Calu3 (cell line): ENCODE results near the gene SLC38A1. TPM values are rescaled to one million over a fixed set of nuclear protein-coding genes. Genes with fewer than 3 reads are reported as not detected.

ENCODE experiments used
- BruUV-seq: library from RNA; stranded (reverse); fragments of 400-500 nt; replicated peaks from 2 replicates; lab custom pipeline; 2021; lab: Mats Ljungman, UMichigan
- CTCF ChIA-PET: fragments of 300-600 bp; sonication (Branson Sonifier 250); formaldehyde crosslinking; loops from one replicate; lab custom pipeline; 2022; ENCODE audit warnings: antibody characterized with exemption; lab: Charles Lee
- DNase-seq: peaks from one replicate; pipeline ENCODE4 v3.0.0; 2022
- H3K27ac Mint-ChIP-seq: one replicate; pipeline ENCODE4 v1.8.0; 2022; ENCODE audit warnings: mixed read lengths; ENCODE audit not compliant: unreplicated experiment
- H3K27me3 Mint-ChIP-seq: one replicate; pipeline ENCODE4 v1.8.0; 2022; ENCODE audit warnings: mixed read lengths; ENCODE audit not compliant: unreplicated experiment
- H3K36me3 Mint-ChIP-seq: one replicate; pipeline ENCODE4 v1.8.0; 2022; ENCODE audit warnings: mild to moderate bottlenecking, moderate library complexity, mixed read lengths; ENCODE audit not compliant: insufficient read depth, unreplicated experiment
- H3K4me1 Mint-ChIP-seq: one replicate; pipeline ENCODE4 v1.8.0; 2022; ENCODE audit warnings: mild to moderate bottlenecking, low read depth, mixed read lengths; ENCODE audit not compliant: unreplicated experiment
- H3K4me3 Mint-ChIP-seq: one replicate; pipeline ENCODE4 v1.8.0; 2022; ENCODE audit warnings: mild to moderate bottlenecking, low read depth, moderate library complexity, mixed read lengths; ENCODE audit not compliant: unreplicated experiment
- H3K9me3 Mint-ChIP-seq: one replicate; pipeline ENCODE4 v1.8.0; 2022; ENCODE audit warnings: low read depth, mixed read lengths; ENCODE audit not compliant: unreplicated experiment
- CTCF ChIP-seq: fragments of 200-600 bp; IDR thresholded peaks from one replicate; pipeline ENCODE4 v1.8.0; 2022; ENCODE audit warnings: antibody characterized with exemption; ENCODE audit not compliant: unreplicated experiment
- intact Hi-C: fragments of 100-400 bp; cut with micrococcal nuclease; formaldehyde crosslinking; loops from one replicate; pipeline ENCODE4 v1.10.0; 2022; ENCODE audit not compliant: unreplicated experiment
- total RNA-seq: library from RNA; stranded (reverse); gene quantifications from 2 replicates; pipeline ENCODE4 v1.2.3, GENCODE V29; 2022

The SLC38A1 gene
- total RNA-seq, 1 experiment from 2014 or later = 132 TPM

- intact Hi-C loops = no loop called here
- Mint-ChIP-seq H3K27ac (no peak overlapping the region), H3K36me3 (peaks cover 46% of the 10 kb centered on the region), H3K27me3 (no peaks in the 10 kb centered on the region), H3K4me3 (no peak overlapping the region), H3K4me1 (peaks cover 51% of the 10 kb centered on the region), H3K9me3 (no peaks in the 10 kb centered on the region)
- no peak for TF ChIP-seq CTCF
- no TSS peak for BruUV-seq
- DNase-seq = no peak
- CTCF ChIA-PET = no interaction called here
Measured at GRCh38 chr12:46223047-46223446, 45.8 kb downstream of the SLC38A1 start.

GRCh38 chr12:46222636-46223035 is 46.2 kb downstream of the SLC38A1 start:
- intact Hi-C loops = no loop called here
- Mint-ChIP-seq H3K4me3 (no peak overlapping the region), H3K4me1 (peaks cover 51% of the 10 kb centered on the region), H3K9me3 (no peaks in the 10 kb centered on the region), H3K27ac (peak overlapping the region; percentile 71), H3K36me3 (peaks cover 46% of the 10 kb centered on the region), H3K27me3 (no peaks in the 10 kb centered on the region)
- no peak for TF ChIP-seq CTCF
- BruUV-seq = no TSS peak
- CTCF ChIA-PET = no interaction called here
- no peak for DNase-seq

- peak overlapping the region; percentile 71 for H3K27ac Mint-ChIP-seq
- CTCF ChIA-PET = no interaction called here
- intact Hi-C loops = no loop called here
- no TSS peak for BruUV-seq
- DNase-seq = no peak
- TF ChIP-seq CTCF = no peak
- H3K4me3 Mint-ChIP-seq = no peak overlapping the region
- no peaks in the 10 kb centered on the region for H3K27me3 Mint-ChIP-seq
- H3K9me3 Mint-ChIP-seq = no peaks in the 10 kb centered on the region
- peaks cover 52% of the 10 kb centered on the region for H3K4me1 Mint-ChIP-seq
- peaks cover 39% of the 10 kb centered on the region for H3K36me3 Mint-ChIP-seq
Measured at GRCh38 chr12:46221255-46222128, 47.4 kb downstream of the SLC38A1 start.

- Mint-ChIP-seq H3K9me3 (no peaks in the 10 kb centered on the region), H3K27ac (peak overlapping the region; percentile 69), H3K4me1 (peaks cover 61% of the 10 kb centered on the region), H3K4me3 (peak overlapping the region; percentile 11), H3K27me3 (no peaks in the 10 kb centered on the region), H3K36me3 (peaks cover 48% of the 10 kb centered on the region)
- no peak for TF ChIP-seq CTCF
- DNase-seq = peak; percentile 35
- intact Hi-C loops = no loop called here
- CTCF ChIA-PET = no interaction called here
- no TSS peak for BruUV-seq
Measured at GRCh38 chr12:46219877-46220655, 48.8 kb downstream of the SLC38A1 start.
